Uterus (tissue), 4 donors: ENCODE data around the gene NOP56. TPM values are rescaled to one million over a fixed set of nuclear protein-coding genes. Genes with fewer than 3 reads are reported as not detected.

ENCODE experiments used
- DNase-seq, 2 donors: peaks; one replicate each; pipeline ENCODE4 v3.0.0-alpha.2; 2019 to 2020
- H3K27ac ChIP-seq, 2 donors: fragments of 200-600 bp; sonication (generic); 1 replicate in 1 of 2; 2 replicates in 1 of 2; pipeline ENCODE4 v1.5.1; 2016 to 2018
- H3K27me3 ChIP-seq, 2 donors: fragments of 200-600 bp; sonication (generic); one replicate each; pipeline ENCODE4 v1.5.1; 2018 to 2019; ENCODE audit warnings: control low read depth in 1 of 2
- H3K36me3 ChIP-seq, 2 donors: fragments of 200-600 bp; sonication (generic); one replicate each; pipeline ENCODE4 v1.5.1; 2019; ENCODE audit warnings: control low read depth in 1 of 2
- H3K4me1 ChIP-seq, 2 donors: fragments of 200-600 bp; sonication (generic); one replicate each; pipeline ENCODE4 v1.5.1; 2018 to 2019; ENCODE audit warnings: control low read depth in 1 of 2
- H3K4me3 ChIP-seq, 2 donors: fragments of 200-600 bp; sonication (generic); 1 replicate in 1 of 2; 2 replicates in 1 of 2; pipeline ENCODE4 v1.5.1; 2018 to 2019; ENCODE audit warnings: mild to moderate bottlenecking in 1 of 2
- H3K9me3 ChIP-seq, 2 donors: fragments of 200-600 bp; sonication (generic); one replicate each; pipeline ENCODE4 v1.5.1; 2019; ENCODE audit warnings: control low read depth in 1 of 2
- CTCF ChIP-seq, 4 experiments: fragments of 200-600 bp in 2 of 4; fragments of 450-650 bp in 2 of 4; sonication (generic) in 2 of 4; IDR thresholded peaks; one replicate each; pipeline ENCODE4 v1.5.1; 2016 to 2019; ENCODE audit warnings: antibody characterized with exemption in 4 of 4, mild to moderate bottlenecking in 2 of 4, moderate library complexity in 1 of 4
- POLR2A ChIP-seq, 2 donors: fragments of 450-650 bp; IDR thresholded peaks; one replicate each; pipeline ENCODE4 v1.6.1; 2016; ENCODE audit warnings: antibody characterized with exemption in 2 of 2, mild to moderate bottlenecking in 1 of 2, moderate library complexity in 1 of 2
- intact Hi-C: fragments of 100-400 bp; cut with DNase I; formaldehyde crosslinking; loops from one replicate; pipeline ENCODE4 v1.15.1; 2023; ENCODE audit warnings: low total_unique reads
- total RNA-seq, 4 donors: library from RNA; depleted of rRNA in 3 of 4; stranded (reverse); fragments of >200 nt in 3 of 4; gene quantifications; one replicate each; pipeline versions ENCODE4 v1.1.0 to v1.2.4, GENCODE V29; 2014 to 2023
- donor health status: DM: yes; HTN: yes; CAD: no.

The NOP56 gene
- 100 to 1,000 TPM; 108 to 151 (median 134) TPM for total RNA-seq

- H3K4me3 ChIP-seq = peak within 1 kb of the TSS; percentile 72 to 84
- intact Hi-C loops = no loop called here
- TF ChIP-seq CTCF (IDR thresholded peaks at IDR 0.05) = peak in 1 of 4 experiments; percentile 8
- peak; percentile 84 to 87 for TF ChIP-seq POLR2A (IDR thresholded peaks at IDR 0.05)
- peak within 1 kb of the TSS; percentile 79 to 87 for H3K27ac ChIP-seq
- peaks cover 4 to 10% of the 10 kb centered on the region in 2 donors for H3K4me1 ChIP-seq
- H3K36me3 ChIP-seq = no peaks in the 10 kb centered on the region
- DNase-seq = peak; percentile 87 to 94
- H3K9me3 ChIP-seq = no peaks in the 10 kb centered on the region
- H3K27me3 ChIP-seq = no peaks in the 10 kb centered on the region
Observed at GRCh38 chr20:2651772-2652723, at the start of gene NOP56. NOP56 (plus strand) TSS chr20:2652632; CDS start chr20:2652661, 29 bp downstream.

- Histone ChIP-seq H3K36me3 (no peaks in the 10 kb centered on the region), H3K4me3 (no peak overlapping the region), H3K4me1 (no peaks in the 10 kb centered on the region), H3K27ac (no peak overlapping the region), H3K9me3 (peaks cover 0 to 8% of the 10 kb centered on the region in 2 donors), H3K27me3 (no peaks in the 10 kb centered on the region)
- TF ChIP-seq CTCF (IDR thresholded peaks at IDR 0.05) = no peak
- no peak for DNase-seq
- intact Hi-C loops = no loop called here
Observed at GRCh38 chr20:2602746-2603145, 49.7 kb upstream of the NOP56 start.

- Histone ChIP-seq H3K4me3 (no peak overlapping the region), H3K36me3 (no peaks in the 10 kb centered on the region), H3K27ac (no peak overlapping the region), H3K4me1 (no peaks in the 10 kb centered on the region), H3K9me3 (peaks cover 0 to 8% of the 10 kb centered on the region in 2 donors), H3K27me3 (no peaks in the 10 kb centered on the region)
- intact Hi-C loops = no loop called here
- TF ChIP-seq CTCF (IDR thresholded peaks at IDR 0.05) (no peak), POLR2A (IDR thresholded peaks at IDR 0.05) (no peak)
- no peak for DNase-seq
Observed at GRCh38 chr20:2603816-2604505, 48.5 kb upstream of the NOP56 start.

GRCh38 chr20:2604506-2604835 lies 48.0 kb upstream of the NOP56 start:
- H3K9me3 ChIP-seq = peaks cover 0 to 8% of the 10 kb centered on the region in 2 donors
- no peak for DNase-seq
- no peak overlapping the region for H3K4me3 ChIP-seq
- H3K27ac ChIP-seq = no peak overlapping the region
- intact Hi-C loops = no loop called here
- no peaks in the 10 kb centered on the region for H3K4me1 ChIP-seq
- H3K36me3 ChIP-seq = no peaks in the 10 kb centered on the region
- TF ChIP-seq POLR2A (IDR thresholded peaks at IDR 0.05) (no peak), CTCF (IDR thresholded peaks at IDR 0.05) (no peak)
- no peaks in the 10 kb centered on the region for H3K27me3 ChIP-seq

DNA sequence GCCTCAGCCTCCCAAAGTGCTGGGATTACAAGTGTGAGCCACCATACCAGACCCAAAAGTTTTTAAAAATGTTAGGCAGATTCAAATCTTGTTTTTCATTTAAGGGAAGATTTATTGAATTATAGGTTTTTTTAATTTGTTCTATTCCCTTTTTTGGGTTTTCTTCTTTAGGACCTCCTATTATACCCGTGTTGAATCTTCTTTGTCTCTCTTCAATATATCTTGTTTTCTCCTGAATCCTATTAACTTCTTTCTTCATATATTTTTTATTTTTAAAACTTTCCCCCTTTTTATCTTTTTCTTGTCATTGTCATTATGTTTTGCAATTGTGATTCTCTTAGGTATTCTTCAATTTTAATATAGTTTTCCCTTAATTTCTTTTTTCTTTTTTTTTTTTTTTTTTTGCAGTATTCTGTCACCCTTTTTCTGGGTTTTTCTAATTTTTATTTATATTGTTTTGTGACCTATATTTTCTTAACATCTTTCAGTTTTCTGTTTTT lies 45.9 kb upstream of the NOP56 start:
- Histone ChIP-seq H3K27me3 (no peaks in the 10 kb centered on the region), H3K36me3 (no peaks in the 10 kb centered on the region), H3K27ac (no peak overlapping the region), H3K9me3 (peaks cover 0 to 8% of the 10 kb centered on the region in 2 donors), H3K4me1 (no peaks in the 10 kb centered on the region), H3K4me3 (no peak overlapping the region)
- intact Hi-C loops = no loop called here
- TF ChIP-seq CTCF (IDR thresholded peaks at IDR 0.05) (no peak), POLR2A (IDR thresholded peaks at IDR 0.05) (no peak)
- no peak for DNase-seq
